Measurements from ENCODE around the gene FXYD2. TPM values are rescaled to one million over a fixed set of nuclear protein-coding genes. Genes with fewer than 3 reads are reported as not detected.

Gene FXYD2
- total and polyA plus RNA-seq, 7 experiments from 2014 or later, result 3.1 to 25.6 (median 5.6) TPM

DNA sequence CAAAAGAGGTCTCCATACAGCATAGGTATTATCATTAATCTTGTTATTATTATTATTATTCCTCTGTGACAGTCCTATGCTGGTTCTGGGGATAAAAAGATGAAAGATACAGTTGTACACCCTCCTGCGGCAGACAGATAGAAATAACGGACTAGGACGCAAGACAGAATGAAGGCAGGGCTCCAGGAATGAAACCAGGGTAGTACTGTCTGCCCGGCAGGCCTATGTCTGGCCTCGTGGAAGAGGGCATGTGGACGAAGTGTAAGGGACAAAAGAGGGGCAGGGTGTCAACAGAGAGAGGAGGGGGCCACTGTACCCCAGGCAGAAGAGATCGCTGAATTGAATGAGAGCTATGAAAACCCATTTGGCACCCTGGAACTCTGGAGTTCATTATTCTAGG lies 52.7 kb downstream of the FXYD2 start:
- Mint-ChIP-seq H3K27me3 (peaks cover 0 to 13% (median 4%) of the 10 kb centered on the region in 5 donors), H3K4me1 (no peaks in the 10 kb centered on the region), H3K4me3 (no peak overlapping the region), H3K27ac (no peak overlapping the region), H3K9me3 (no peaks in the 10 kb centered on the region), H3K36me3 (no peaks in the 10 kb centered on the region)
- CTCF ChIA-PET, result no interaction called here
- H3K36me3 ChIP-seq (ENCODE audit: control insufficient read depth in 2 of 3, insufficient read depth in 3 of 3, low read length in 3 of 3), result no peaks in the 10 kb centered on the region
- H3K9me3 ChIP-seq (ENCODE audit: control insufficient read depth in 2 of 3, low read length in 3 of 3), result no peaks in the 10 kb centered on the region
- H3K27ac ChIP-seq (ENCODE audit: low read depth, low read length), result no peak overlapping the region
- POLR2A ChIA-PET, result no interaction called here
- no peak for DNase-seq
- H3K4me3 ChIP-seq (ENCODE audit: low read length), result no peak overlapping the region
- no peaks in the 10 kb centered on the region for H3K4me1 ChIP-seq (ENCODE audit: control insufficient read depth in 2 of 2, insufficient read depth in 2 of 2, low read length in 2 of 2)
- intact Hi-C loops (cut with micrococcal nuclease), result no loop called here
- no peak for ATAC-seq
- no peaks in the 10 kb centered on the region for H3K27me3 ChIP-seq (ENCODE audit: control insufficient read depth in 2 of 2, insufficient read depth in 2 of 2, low read length in 2 of 2)

DNA sequence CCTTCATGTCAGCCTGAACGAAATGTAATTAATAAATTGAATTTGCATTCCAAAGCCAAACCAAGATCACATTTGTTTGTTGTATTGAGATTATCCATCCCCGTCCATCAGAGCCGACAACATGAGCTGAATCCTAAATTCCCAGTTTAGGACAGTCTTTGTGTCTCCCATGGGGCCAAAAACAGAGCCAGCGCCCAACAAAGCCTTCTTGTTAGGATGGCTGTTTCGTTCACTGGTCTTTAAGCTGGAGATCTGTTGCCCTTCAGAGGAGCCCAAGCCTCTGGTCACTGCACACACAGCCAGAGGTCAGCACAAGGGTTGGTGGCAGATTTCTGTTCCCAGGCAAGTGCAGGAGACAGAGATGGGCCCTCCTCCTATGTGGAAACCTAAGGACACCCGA lies 53.3 kb downstream of the FXYD2 start:
- ATAC-seq, result no peak
- Mint-ChIP-seq H3K36me3 (no peaks in the 10 kb centered on the region), H3K4me1 (no peaks in the 10 kb centered on the region), H3K27me3 (peaks cover 0 to 13% (median 4%) of the 10 kb centered on the region in 5 donors), H3K27ac (no peak overlapping the region), H3K9me3 (no peaks in the 10 kb centered on the region), H3K4me3 (no peak overlapping the region)
- ChIA-PET CTCF (no interaction called here), POLR2A (no interaction called here)
- Histone ChIP-seq H3K9me3 (ENCODE audit: control insufficient read depth in 2 of 3, low read length in 3 of 3) (no peaks in the 10 kb centered on the region), H3K27me3 (ENCODE audit: control insufficient read depth in 2 of 2, insufficient read depth in 2 of 2, low read length in 2 of 2) (no peaks in the 10 kb centered on the region), H3K4me3 (ENCODE audit: low read length) (no peak overlapping the region), H3K27ac (ENCODE audit: low read depth, low read length) (no peak overlapping the region), H3K4me1 (ENCODE audit: control insufficient read depth in 2 of 2, insufficient read depth in 2 of 2, low read length in 2 of 2) (no peaks in the 10 kb centered on the region), H3K36me3 (ENCODE audit: control insufficient read depth in 2 of 3, insufficient read depth in 3 of 3, low read length in 3 of 3) (no peaks in the 10 kb centered on the region)
- DNase-seq, result no peak
- intact Hi-C loops (cut with micrococcal nuclease), result no loop called here

DNA sequence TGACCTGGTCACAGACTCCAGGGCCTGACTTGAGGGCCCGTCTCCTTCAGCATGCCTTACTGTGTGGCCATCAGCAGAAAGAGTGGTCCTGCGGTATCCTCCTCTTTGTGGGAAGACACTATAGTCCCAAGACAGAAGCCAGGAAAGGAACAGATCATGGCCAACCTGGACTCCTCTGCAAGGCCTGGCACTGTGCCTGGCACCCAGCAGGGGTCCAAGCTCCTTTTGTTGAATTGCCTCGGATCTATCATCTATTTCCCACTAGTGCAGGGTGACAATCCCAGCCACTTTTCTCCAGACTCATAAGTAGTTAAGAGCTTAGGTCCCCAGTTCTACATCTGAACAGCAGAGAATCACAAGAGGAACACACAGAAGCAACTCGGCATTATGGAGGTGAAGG lies 54.5 kb downstream of the FXYD2 start:
- peaks cover 0 to 11% (median under 1%) of the 10 kb centered on the region in 5 donors for H3K27me3 Mint-ChIP-seq
- no peak for DNase-seq

More for the DNA sequence above, 54.5 kb downstream of the FXYD2 start:
- no peak overlapping the region for H3K4me3 Mint-ChIP-seq
- no peaks in the 10 kb centered on the region for H3K9me3 Mint-ChIP-seq
- H3K4me1 Mint-ChIP-seq, result no peaks in the 10 kb centered on the region
- H3K27ac ChIP-seq (ENCODE audit: low read depth, low read length), result no peak overlapping the region
- intact Hi-C loops (cut with micrococcal nuclease), result no loop called here
- no peaks in the 10 kb centered on the region for H3K36me3 Mint-ChIP-seq
- H3K27me3 ChIP-seq (ENCODE audit: control insufficient read depth in 2 of 2, insufficient read depth in 2 of 2, low read length in 2 of 2), result no peaks in the 10 kb centered on the region
- no peaks in the 10 kb centered on the region for H3K9me3 ChIP-seq (ENCODE audit: control insufficient read depth in 2 of 3, low read length in 3 of 3)
- H3K4me3 ChIP-seq (ENCODE audit: low read length), result no peak overlapping the region
- POLR2A ChIA-PET, result no interaction called here
- no peak overlapping the region for H3K27ac Mint-ChIP-seq
- CTCF ChIA-PET, result no interaction called here
- ATAC-seq, result no peak
- H3K4me1 ChIP-seq (ENCODE audit: control insufficient read depth in 2 of 2, insufficient read depth in 2 of 2, low read length in 2 of 2), result no peaks in the 10 kb centered on the region
- no peaks in the 10 kb centered on the region for H3K36me3 ChIP-seq (ENCODE audit: control insufficient read depth in 2 of 3, insufficient read depth in 3 of 3, low read length in 3 of 3)

Other genes starting within 250 kb of the FXYD2 start
- 1 to 10 TPM in 1 of 5 experiments, under 1 TPM in 4; 0.17 to 1.3 (median 0.60) TPM for gene DSCAML1, start 27.5 kb downstream of the FXYD2 start, total RNA-seq
- not detected for gene DSCAML1, start 27.5 kb downstream of the FXYD2 start, polyA plus RNA-seq
- gene FXYD6, start 51.9 kb upstream of the FXYD2 start, total RNA-seq, result 1 to 10 TPM in 1 of 5 experiments, under 1 TPM in 2, not detected in 2; 0.10 to 5.4 (median 0.98) TPM
- not detected for gene FXYD6, start 51.9 kb upstream of the FXYD2 start, polyA plus RNA-seq
- 1 to 10 TPM; 2.4 to 4.1 (median 3.1) TPM for gene TMPRSS13, start 104.7 kb upstream of the FXYD2 start, total RNA-seq
- under 1 TPM; 0.47 to 0.66 TPM for gene TMPRSS13, start 104.7 kb upstream of the FXYD2 start, polyA plus RNA-seq
- gene IL10RA, start 161.7 kb upstream of the FXYD2 start, total RNA-seq, result 100 to 1,000 TPM; 154 to 300 (median 184) TPM
- gene IL10RA, start 161.7 kb upstream of the FXYD2 start, polyA plus RNA-seq, result 100 to 1,000 TPM in 1 of 2 donors, 10 to 100 TPM in 1; 85.2 to 163 TPM

All from naive thymus-derived CD4-positive, alpha-beta T cell (primary cell).